B cell (primary cell): ENCODE results near the gene MRPL32. TPM values are rescaled to one million over a fixed set of nuclear protein-coding genes. Genes with fewer than 3 reads are reported as not detected.

Experiments used
- ATAC-seq: fragments of 200-7000 bp; cut with Tn5 transposase; one replicate; pipeline ENCODE4 v1.10.0; 2021; ENCODE audit warnings: low read depth, mild to moderate bottlenecking, moderate number of reproducible peaks, moderate library complexity
- CTCF ChIA-PET: fragments of 350-600 bp; sonication (Branson Sonifier 250); formaldehyde crosslinking; loops from one replicate; lab custom pipeline; 2021; ENCODE audit warnings: antibody characterized with exemption, inconsistent platforms; lab: Charles Lee
- POLR2A ChIA-PET: fragments of 350-600 bp; sonication (Branson Sonifier 250); formaldehyde crosslinking; loops from one replicate; lab custom pipeline; 2021; ENCODE audit warnings: antibody characterized with exemption; lab: Charles Lee
- DNase-seq: peaks from one replicate; pipeline ENCODE4 v3.0.0; 2013
- H2AFZ ChIP-seq: 2 replicates; pipeline ENCODE4 v1.6.1; 2012; ENCODE audit warnings: mild to moderate bottlenecking, low read depth, low read length; ENCODE audit not compliant: insufficient read depth, poor library complexity, severe bottlenecking
- H3K27ac ChIP-seq, 2 donors: 1 replicate in 1 of 2; 2 replicates in 1 of 2; pipeline ENCODE4 v1.5.1; 2012 to 2013; ENCODE audit warnings: low read length in 2 of 2, mild to moderate bottlenecking in 2 of 2, moderate library complexity in 1 of 2
- H3K27me3 ChIP-seq, 4 experiments: fragments of 200-600 bp in 1 of 4; sonication (generic) in 1 of 4; replicated peaks in 1 of 4; 1 replicate in 2 of 4; 2 replicates in 2 of 4; pipeline versions ENCODE4 v1.6.1 to v1.7.0; 2013 to 2016; ENCODE audit warnings: low read length in 3 of 4, mild to moderate bottlenecking in 2 of 4, mixed read lengths in 1 of 4, moderate library complexity in 1 of 4; ENCODE audit not compliant: insufficient read depth in 4 of 4, control insufficient read depth in 3 of 4; ENCODE audit errors: control extremely low read depth in 1 of 4
- H3K36me3 ChIP-seq, 2 experiments: replicated peaks in 1 of 2; 1 replicate in 1 of 2; 2 replicates in 1 of 2; pipeline versions ENCODE4 v1.6.1 to v1.7.1; 2013; ENCODE audit warnings: low read length in 1 of 2; ENCODE audit not compliant: insufficient read depth in 2 of 2, control insufficient read depth in 1 of 2; ENCODE audit errors: control extremely low read depth in 1 of 2, extremely low read depth in 1 of 2
- H3K4me1 ChIP-seq, 2 donors: fragments of 200-600 bp in 1 of 2; sonication (generic) in 1 of 2; 1 replicate in 1 of 2; 2 replicates in 1 of 2; pipeline versions ENCODE4 v1.5.1 to v1.6.1; 2013 to 2017; ENCODE audit warnings: low read length in 2 of 2; ENCODE audit not compliant: control insufficient read depth in 2 of 2, insufficient read depth in 2 of 2
- H3K4me2 ChIP-seq: replicated peaks from 2 replicates; pipeline ENCODE3; 2012; ENCODE audit warnings: mild to moderate bottlenecking, low read depth, low read length; ENCODE audit not compliant: poor library complexity, severe bottlenecking
- H3K4me3 ChIP-seq, 5 experiments: fragments of 200-600 bp in 1 of 5; sonication (generic) in 1 of 5; 1 replicate in 3 of 5; 2 replicates in 2 of 5; pipeline versions ENCODE4 v1.5.1 to v1.7.0; 2011 to 2016; ENCODE audit warnings: low read length in 4 of 5, mild to moderate bottlenecking in 4 of 5, low read depth in 2 of 5, control low read depth in 1 of 5, moderate library complexity in 1 of 5; ENCODE audit not compliant: insufficient read depth in 1 of 5; ENCODE audit errors: control extremely low read depth in 1 of 5, extremely low read depth in 1 of 5
- H3K79me2 ChIP-seq: fragments of 200-600 bp; sonication (generic); one replicate; pipeline ENCODE4 v1.6.0; 2016; ENCODE audit warnings: low read length; ENCODE audit not compliant: control insufficient read depth, insufficient read depth
- H3K9ac ChIP-seq: fragments of 200-600 bp; sonication (generic); 2 replicates; pipeline ENCODE4 v1.6.1; 2017; ENCODE audit warnings: mild to moderate bottlenecking, low read length, moderate library complexity
- H3K9me3 ChIP-seq, 3 donors: one replicate each; pipeline versions ENCODE4 v1.6.1 to v1.7.1; 2013; ENCODE audit warnings: low read length in 2 of 3; ENCODE audit not compliant: control insufficient read depth in 2 of 3, insufficient read depth in 1 of 3; ENCODE audit errors: control extremely low read depth in 1 of 3
- H4K20me1 ChIP-seq: 2 replicates; pipeline ENCODE4 v1.6.0; 2012; ENCODE audit warnings: mild to moderate bottlenecking, low read length; ENCODE audit not compliant: insufficient read depth, control insufficient read depth, poor library complexity, severe bottlenecking
- H3K27ac Mint-ChIP-seq: one replicate; pipeline ENCODE4 v1.8.0; 2021; ENCODE audit warnings: mixed read lengths
- H3K27me3 Mint-ChIP-seq: one replicate; pipeline ENCODE4 v1.8.0; 2021; ENCODE audit warnings: mixed read lengths
- H3K4me1 Mint-ChIP-seq: one replicate; pipeline ENCODE4 v1.8.0; 2021; ENCODE audit warnings: mixed read lengths
- H3K4me3 Mint-ChIP-seq: one replicate; pipeline ENCODE4 v1.8.0; 2021; ENCODE audit warnings: mixed read lengths
- H3K9me3 Mint-ChIP-seq: one replicate; pipeline ENCODE4 v1.8.0; 2022; ENCODE audit warnings: mixed read lengths; ENCODE audit not compliant: insufficient read depth
- CTCF ChIP-seq: fragments of 200-600 bp; IDR thresholded peaks from one replicate; pipeline ENCODE4 v1.8.0; 2022; ENCODE audit warnings: antibody characterized with exemption, mild to moderate bottlenecking
- EZH2 ChIP-seq: IDR thresholded peaks from 2 replicates; pipeline ENCODE4 v1.6.1; 2012; ENCODE audit warnings: borderline replicate concordance, low read depth, mild to moderate bottlenecking, moderate library complexity, low read length; ENCODE audit not compliant: insufficient read depth, poor library complexity, severe bottlenecking
- WGBS: methylation state at CpG from one replicate; pipeline ENCODE4 v1.1.5; 2013; ENCODE audit warnings: missing lambda C conversion rate; ENCODE audit not compliant: insufficient coverage; 5-methylcytosine and 5-hydroxymethylcytosine counted together
- intact Hi-C: fragments of 100-400 bp; cut with micrococcal nuclease; formaldehyde crosslinking; loops from one replicate; pipeline ENCODE4 v1.10.0; 2022
- polyA plus RNA-seq: library from polyadenylated mRNA; depleted of rRNA; stranded (reverse); fragments of >200 nt; gene quantifications from 2 replicates; pipeline ENCODE4 v1.2.3, GENCODE V29; 2012
- total RNA-seq, 2 donors: library from RNA; stranded (reverse); fragments of 120-200 nt in 1 of 2; gene quantifications; 1 replicate in 1 of 2; 2 replicates in 1 of 2; pipeline versions ENCODE4 v1.2.3 to v1.2.4, GENCODE V29; 2013 to 2022

The MRPL32 gene
- total and polyA plus RNA-seq, 2 donors (not counting 1 experiment from before 2014, with no cell fraction given): 25.3 to 31.7 TPM

DNA sequence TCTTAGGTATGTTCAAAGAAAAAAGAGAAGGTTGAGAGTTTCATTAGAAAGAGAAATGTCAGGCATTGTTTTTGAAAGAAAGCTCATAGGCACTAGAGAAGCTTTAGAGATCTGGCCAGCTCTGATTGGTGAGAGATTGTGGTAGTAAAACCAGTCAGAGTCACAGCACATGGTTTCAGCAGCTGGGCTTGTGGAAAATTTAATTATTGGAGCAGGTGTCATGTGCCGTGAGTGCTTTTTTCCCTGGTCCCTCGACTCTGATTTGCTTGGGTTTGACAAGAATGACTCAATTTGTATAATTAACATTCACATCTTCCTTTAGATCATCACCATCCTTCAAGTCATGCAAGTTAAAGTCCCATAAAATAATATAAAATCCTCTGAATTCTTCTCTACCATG, 35.2 kb downstream of the MRPL32 start:
- Histone ChIP-seq H3K79me2 (no peaks in the 10 kb centered on the region), H3K4me2 (no peak overlapping the region), H3K4me3 (no peak overlapping the region), H3K9me3 (no peaks in the 10 kb centered on the region), H2AFZ (no peak overlapping the region), H3K36me3 (no peaks in the 10 kb centered on the region), H3K27me3 (peaks cover 0 to 5% (median 0%) of the 10 kb centered on the region in 4 experiments), H3K4me1 (no peaks in the 10 kb centered on the region), H3K27ac (no peak overlapping the region), H3K9ac (no peak overlapping the region), H4K20me1 (no peaks in the 10 kb centered on the region)
- TF ChIP-seq CTCF (no peak), EZH2 (no peak)
- intact Hi-C loops: no loop called here
- DNase-seq (no peak), ATAC-seq (no peak)
- no CpG with 5 or more reads among the region's 2 CpGs for WGBS
- Mint-ChIP-seq H3K4me3 (no peak overlapping the region), H3K4me1 (no peaks in the 10 kb centered on the region), H3K9me3 (no peaks in the 10 kb centered on the region), H3K27me3 (peaks cover 21% of the 10 kb centered on the region), H3K27ac (no peak overlapping the region)
- ChIA-PET POLR2A (no interaction called here), CTCF (no interaction called here)

DNA sequence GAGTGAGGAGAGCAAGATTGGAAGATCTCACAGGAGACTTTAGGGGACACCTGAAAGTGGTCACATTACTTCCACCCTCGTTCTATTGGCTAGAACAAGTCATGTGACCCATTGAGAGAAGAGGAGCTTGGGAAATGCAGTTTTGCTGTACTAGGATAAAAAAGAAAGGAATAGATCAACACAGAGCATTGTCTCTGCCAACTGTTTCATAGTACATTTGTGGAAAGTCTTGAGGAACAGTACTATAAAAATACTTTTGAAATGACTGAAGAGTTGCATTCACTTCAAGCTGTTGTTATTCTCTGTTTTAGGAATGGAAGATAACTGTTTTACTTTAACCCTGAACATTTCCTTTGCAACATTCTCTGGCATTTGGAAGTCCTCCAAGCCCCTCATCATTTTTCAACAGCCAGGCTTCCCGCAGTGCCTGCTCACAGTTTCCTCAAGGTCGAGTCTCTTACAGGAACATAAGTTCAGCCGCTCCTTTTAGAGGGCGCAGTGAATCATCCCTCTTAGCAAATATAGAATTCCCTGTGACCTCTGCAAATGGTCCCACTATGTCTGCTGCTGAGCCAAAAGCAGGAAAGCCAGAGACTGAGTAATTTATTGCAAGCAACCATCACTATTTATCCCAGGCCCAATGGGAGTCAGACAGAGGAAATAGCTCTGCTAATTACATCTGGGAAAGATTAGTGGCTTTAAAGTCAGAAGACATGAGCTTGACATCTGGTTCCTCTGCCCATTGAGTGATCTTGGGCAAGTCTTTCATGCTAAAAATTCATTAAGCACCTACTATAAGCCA, 40.7 kb downstream of the MRPL32 start:
- H3K4me1 Mint-ChIP-seq: no peaks in the 10 kb centered on the region
- 88% methylated on average over 3 of the region's 5 CpGs for WGBS
- Histone ChIP-seq H3K27ac (no peak overlapping the region), H3K9ac (no peak overlapping the region), H3K4me3 (no peak overlapping the region), H4K20me1 (no peaks in the 10 kb centered on the region), H3K4me2 (no peak overlapping the region), H3K36me3 (no peaks in the 10 kb centered on the region), H3K4me1 (no peaks in the 10 kb centered on the region), H2AFZ (no peak overlapping the region), H3K79me2 (no peaks in the 10 kb centered on the region), H3K9me3 (no peaks in the 10 kb centered on the region), H3K27me3 (peaks cover 0 to 2% (median under 1%) of the 10 kb centered on the region in 4 experiments)
- H3K4me3 Mint-ChIP-seq: no peak overlapping the region
- TF ChIP-seq CTCF (no peak), EZH2 (no peak)
- H3K27me3 Mint-ChIP-seq: peaks cover 19% of the 10 kb centered on the region
- ChIA-PET POLR2A (no interaction called here), CTCF (interaction anchor here (0.7 kb wide), 1 partner anchor 1169 kb away, joined by 3 read pairs; no protein-coding TSS in a partner anchor)
- intact Hi-C loops: no loop called here
- no peak for ATAC-seq
- no peaks in the 10 kb centered on the region for H3K9me3 Mint-ChIP-seq
- H3K27ac Mint-ChIP-seq: no peak overlapping the region
- DNase-seq: no peak
